Osteocyte (in vitro differentiated cells): ENCODE results near the gene COX11. TPM values are rescaled to one million over a fixed set of nuclear protein-coding genes. Genes with fewer than 3 reads are reported as not detected.

Experiments
- DNase-seq: peaks from one replicate; pipeline ENCODE4 v3.0.0; 2021; ENCODE audit warnings: mixed read lengths; ENCODE audit not compliant: unreplicated experiment; ENCODE audit errors: extremely low spot score
- H3K27ac Mint-ChIP-seq: one replicate; pipeline ENCODE4 v1.8.0; 2021; ENCODE audit warnings: mild to moderate bottlenecking, mixed read lengths; ENCODE audit not compliant: unreplicated experiment
- H3K27me3 Mint-ChIP-seq: one replicate; pipeline ENCODE4 v1.8.0; 2021; ENCODE audit warnings: mixed read lengths; ENCODE audit not compliant: unreplicated experiment
- H3K36me3 Mint-ChIP-seq: one replicate; pipeline ENCODE4 v1.8.0; 2021; ENCODE audit warnings: mixed read lengths; ENCODE audit not compliant: unreplicated experiment
- H3K4me1 Mint-ChIP-seq: one replicate; pipeline ENCODE4 v1.8.0; 2021; ENCODE audit warnings: mixed read lengths; ENCODE audit not compliant: unreplicated experiment
- H3K4me3 Mint-ChIP-seq: one replicate; pipeline ENCODE4 v1.8.0; 2021; ENCODE audit warnings: mild to moderate bottlenecking, moderate library complexity, mixed read lengths; ENCODE audit not compliant: unreplicated experiment
- H3K9me3 Mint-ChIP-seq: one replicate; pipeline ENCODE4 v1.8.0; 2021; ENCODE audit warnings: mixed read lengths; ENCODE audit not compliant: unreplicated experiment
- CTCF ChIP-seq: fragments of 200-600 bp; sonication (generic); IDR thresholded peaks from 2 replicates; pipeline ENCODE4 v1.5.0; 2021; ENCODE audit warnings: antibody characterized with exemption, mild to moderate bottlenecking, moderate library complexity
- total RNA-seq: library from RNA; stranded (reverse); gene quantifications from 2 replicates; pipeline ENCODE4 v1.2.1, GENCODE V29; 2021

The COX11 gene
- total RNA-seq, 1 donor from 2014 or later: 57.8 TPM

GRCh38 chr17:54932711-54933110, 35.7 kb downstream of the COX11 start:
- Mint-ChIP-seq H3K27ac (peak overlapping the region; percentile 88), H3K36me3 (peaks cover 47% of the 10 kb centered on the region), H3K27me3 (no peaks in the 10 kb centered on the region), H3K9me3 (no peaks in the 10 kb centered on the region), H3K4me1 (peaks cover 24% of the 10 kb centered on the region), H3K4me3 (no peak overlapping the region)
- no peak for TF ChIP-seq CTCF
- DNase-seq: no peak

DNA sequence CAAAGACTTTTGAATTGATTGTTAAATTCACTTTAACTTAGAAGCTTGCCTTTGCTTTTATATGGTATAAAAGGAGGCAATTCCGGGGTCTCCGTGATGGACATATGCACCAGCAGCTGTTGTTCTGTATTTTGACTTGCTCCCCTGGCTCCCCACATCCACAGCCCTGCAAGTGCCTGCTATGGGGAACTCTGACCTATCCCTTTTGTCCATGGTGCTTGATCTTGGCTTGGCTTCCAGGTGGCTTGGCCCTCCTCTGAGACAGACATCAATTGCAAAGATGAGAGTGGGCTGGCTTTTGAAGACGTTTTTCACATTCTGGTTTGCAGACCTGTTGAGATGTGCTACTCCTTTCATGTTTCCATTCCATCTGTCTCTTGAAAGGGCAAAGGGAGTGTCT, 40.9 kb downstream of the COX11 start:
- H3K9me3 Mint-ChIP-seq: no peaks in the 10 kb centered on the region
- no peak for DNase-seq
- peaks cover 36% of the 10 kb centered on the region for H3K36me3 Mint-ChIP-seq
- no peaks in the 10 kb centered on the region for H3K27me3 Mint-ChIP-seq
- H3K4me1 Mint-ChIP-seq: peaks cover 20% of the 10 kb centered on the region
- H3K27ac Mint-ChIP-seq: no peak overlapping the region
- TF ChIP-seq CTCF: no peak
- H3K4me3 Mint-ChIP-seq: no peak overlapping the region

- Mint-ChIP-seq H3K36me3 (peaks cover 39% of the 10 kb centered on the region), H3K4me1 (peaks cover 12% of the 10 kb centered on the region), H3K4me3 (no peak overlapping the region), H3K9me3 (no peaks in the 10 kb centered on the region), H3K27me3 (no peaks in the 10 kb centered on the region), H3K27ac (no peak overlapping the region)
- TF ChIP-seq CTCF: no peak
- DNase-seq: no peak
Measured at GRCh38 chr17:54924405-54924804, 44.0 kb downstream of the COX11 start.

- H3K27ac Mint-ChIP-seq: no peak overlapping the region
- no peak for DNase-seq
- no peaks in the 10 kb centered on the region for H3K4me1 Mint-ChIP-seq
- no peak for TF ChIP-seq CTCF
- H3K36me3 Mint-ChIP-seq: peaks cover 57% of the 10 kb centered on the region
- H3K9me3 Mint-ChIP-seq: peaks cover 15% of the 10 kb centered on the region
- no peaks in the 10 kb centered on the region for H3K27me3 Mint-ChIP-seq
- no peak overlapping the region for H3K4me3 Mint-ChIP-seq
Measured at GRCh38 chr17:54920819-54921218, 47.6 kb downstream of the COX11 start.

DNA sequence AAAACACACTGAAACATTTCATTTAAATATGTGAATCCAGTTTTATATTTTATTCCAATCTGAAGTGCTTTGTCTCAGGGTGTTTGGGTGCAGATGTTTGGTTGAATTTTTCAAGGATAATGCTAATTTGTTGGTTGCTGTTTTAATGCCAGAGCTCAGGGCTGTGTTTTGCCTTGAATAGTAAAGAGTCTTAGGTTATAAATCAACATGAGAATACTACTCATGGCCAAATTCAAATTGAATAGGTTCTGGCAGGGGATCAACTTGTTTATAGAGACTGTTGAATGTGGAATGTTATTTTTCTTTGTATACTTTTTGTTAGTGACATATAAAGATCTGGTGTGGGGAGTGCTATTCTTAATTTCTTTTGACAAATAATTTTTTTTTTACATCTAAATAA, 49.0 kb downstream of the COX11 start:
- peaks cover 61% of the 10 kb centered on the region for H3K36me3 Mint-ChIP-seq
- H3K9me3 Mint-ChIP-seq: peaks cover 16% of the 10 kb centered on the region
- DNase-seq: no peak
- H3K4me1 Mint-ChIP-seq: no peaks in the 10 kb centered on the region
- no peak overlapping the region for H3K4me3 Mint-ChIP-seq
- H3K27me3 Mint-ChIP-seq: no peaks in the 10 kb centered on the region
- H3K27ac Mint-ChIP-seq: no peak overlapping the region
- no peak for TF ChIP-seq CTCF
